IMR-90 (cell line): ENCODE measurements around the gene DMRTC2. TPM values are rescaled to one million over a fixed set of nuclear protein-coding genes. Genes with fewer than 3 reads are reported as not detected.
A peak's percentile ranks its signal among the peaks of the same experiment; 100 is the strongest.

Experiments
- ATAC-seq: fragments of 200-7000 bp; cut with Tn5 transposase; 2 replicates; pipeline ENCODE4 v1.9.1; 2020; ENCODE audit warnings: low read depth, mild to moderate bottlenecking, moderate library complexity
- BruUV-seq: library from RNA; stranded (reverse); fragments of 400-500 nt; replicated peaks from 2 replicates; lab custom pipeline; 2021; lab: Mats Ljungman, UMichigan
- CTCF ChIA-PET: fragments of 300-600 bp; formaldehyde crosslinking; extraction: SDS; loops from one replicate; lab custom pipeline; 2021; ENCODE audit warnings: antibody characterized with exemption; lab: Yijun Ruan, JAX
- POLR2A ChIA-PET: fragments of 300-600 bp; sonication (Branson Sonifier 250); formaldehyde crosslinking; loops from one replicate; lab custom pipeline; 2022; ENCODE audit warnings: antibody characterized with exemption; ENCODE audit not compliant: unreplicated experiment; lab: Charles Lee
- DNase-seq: peaks from one replicate; pipeline ENCODE4 v3.0.0; 2013
- H2AFZ ChIP-seq: replicated peaks from 2 replicates; pipeline ENCODE3; 2013; ENCODE audit warnings: low read length, mild to moderate bottlenecking; ENCODE audit not compliant: poor library complexity
- H2AK5ac ChIP-seq: 2 replicates; pipeline ENCODE4 v1.6.1; 2013; ENCODE audit warnings: low read depth, low read length, inconsistent platforms
- H2AK9ac ChIP-seq: replicated peaks from 2 replicates; pipeline ENCODE3; 2013; ENCODE audit warnings: mild to moderate bottlenecking, low read depth, low read length, moderate library complexity; ENCODE audit not compliant: poor library complexity
- H2BK120ac ChIP-seq: 2 replicates; pipeline ENCODE4 v1.6.1; 2013; ENCODE audit warnings: low read depth, low read length, inconsistent platforms
- H2BK15ac ChIP-seq: 3 replicates; pipeline ENCODE4 v1.6.1; 2013; ENCODE audit warnings: low read depth, low read length, inconsistent platforms
- H2BK20ac ChIP-seq: 2 replicates; pipeline ENCODE4 v1.6.1; 2013; ENCODE audit warnings: low read depth, mild to moderate bottlenecking, inconsistent platforms, low read length, moderate library complexity
- H2BK5ac ChIP-seq: 2 replicates; pipeline ENCODE4 v1.6.1; 2013; ENCODE audit warnings: mild to moderate bottlenecking, low read depth, low read length, inconsistent platforms; ENCODE audit not compliant: poor library complexity, severe bottlenecking
- H3K14ac ChIP-seq: replicated peaks from 2 replicates; pipeline ENCODE4 v1.6.1; 2013; ENCODE audit warnings: low read depth, low read length, inconsistent platforms
- H3K18ac ChIP-seq: 2 replicates; pipeline ENCODE4 v1.6.1; 2013; ENCODE audit warnings: low read depth, low read length, control low read depth
- H3K23ac ChIP-seq: 2 replicates; pipeline ENCODE4 v1.6.1; 2013; ENCODE audit warnings: low read depth, low read length, inconsistent platforms
- H3K27ac ChIP-seq: 2 replicates; pipeline ENCODE4 v1.5.1; 2013; ENCODE audit warnings: mild to moderate bottlenecking, control low read depth, low read length; ENCODE audit not compliant: insufficient read depth
- H3K27me3 ChIP-seq: 2 replicates; pipeline ENCODE4 v1.6.1; 2013; ENCODE audit warnings: low read length; ENCODE audit not compliant: control insufficient read depth, insufficient read depth
- H3K36me3 ChIP-seq: 2 replicates; pipeline ENCODE4 v1.6.1; 2013; ENCODE audit warnings: low read length, mixed read lengths; ENCODE audit not compliant: control insufficient read depth, insufficient read depth
- H3K4ac ChIP-seq: 2 replicates; pipeline ENCODE4 v1.6.1; 2013; ENCODE audit warnings: low read depth, low read length, inconsistent platforms
- H3K4me1 ChIP-seq: 2 replicates; pipeline ENCODE4 v1.6.1; 2013; ENCODE audit warnings: low read length, mixed read lengths; ENCODE audit not compliant: control insufficient read depth, insufficient read depth
- H3K4me2 ChIP-seq: 2 replicates; pipeline ENCODE4 v1.6.1; 2013; ENCODE audit warnings: low read depth, mild to moderate bottlenecking, control low read depth, low read length, moderate library complexity
- H3K4me3 ChIP-seq: 2 replicates; pipeline ENCODE4 v1.5.1; 2013; ENCODE audit warnings: low read depth, mild to moderate bottlenecking, control low read depth, low read length, moderate library complexity; ENCODE audit not compliant: insufficient read depth
- H3K56ac ChIP-seq: 2 replicates; pipeline ENCODE4 v1.6.1; 2013; ENCODE audit warnings: low read length, inconsistent platforms; ENCODE audit not compliant: insufficient read depth; ENCODE audit errors: extremely low read depth
- H3K79me1 ChIP-seq, 2 experiments: 2 replicates each; pipeline ENCODE4 v1.6.1; 2013; ENCODE audit warnings: low read length in 2 of 2, inconsistent platforms in 1 of 2, low read depth in 1 of 2
- H3K9ac ChIP-seq: 2 replicates; pipeline ENCODE4 v1.6.1; 2013; ENCODE audit warnings: low read depth, low read length, control low read depth
- H3K9me1 ChIP-seq: 2 replicates; pipeline ENCODE4 v1.6.1; 2013; ENCODE audit warnings: low read length, inconsistent platforms; ENCODE audit not compliant: insufficient read depth
- H3K9me3 ChIP-seq: 2 replicates; pipeline ENCODE4 v1.6.1; 2013; ENCODE audit warnings: low read length; ENCODE audit not compliant: control insufficient read depth, insufficient read depth
- H4K20me1 ChIP-seq: 2 replicates; pipeline ENCODE4 v1.6.1; 2013; ENCODE audit warnings: low read length, inconsistent platforms; ENCODE audit not compliant: insufficient read depth
- H4K5ac ChIP-seq: 2 replicates; pipeline ENCODE4 v1.6.1; 2013; ENCODE audit warnings: mild to moderate bottlenecking, low read depth, low read length, control low read depth
- H4K8ac ChIP-seq, 2 experiments: 2 replicates each; pipeline ENCODE4 v1.6.1; 2013; ENCODE audit warnings: low read depth in 2 of 2, low read length in 2 of 2, control low read depth in 1 of 2, inconsistent platforms in 1 of 2
- H4K91ac ChIP-seq: 2 replicates; pipeline ENCODE4 v1.6.1; 2013; ENCODE audit warnings: low read depth, low read length, inconsistent platforms; ENCODE audit not compliant: insufficient read depth
- CEBPB ChIP-seq: IDR thresholded peaks from 2 replicates; pipeline ENCODE4 v1.6.1; 2012; ENCODE audit warnings: low read depth, low read length, improper control_type of control experiment
- MAZ ChIP-seq: IDR thresholded peaks from 2 replicates; pipeline ENCODE4 v1.6.1; 2012; ENCODE audit warnings: low read depth, mild to moderate bottlenecking, low read length, improper control_type of control experiment, moderate library complexity, borderline replicate concordance
- MXI1 ChIP-seq: IDR thresholded peaks from 2 replicates; pipeline ENCODE4 v1.6.1; 2012; ENCODE audit warnings: low read depth, mild to moderate bottlenecking, low read length, moderate library complexity, borderline replicate concordance
- NFE2L2 ChIP-seq: fragments of 150-350 bp; IDR thresholded peaks from 2 replicates; pipeline ENCODE4 v1.6.1; 2016; ENCODE audit warnings: low read depth, mild to moderate bottlenecking, low read length
- POLR2A ChIP-seq: IDR thresholded peaks from 2 replicates; pipeline ENCODE4 v1.6.1; 2012; ENCODE audit warnings: mild to moderate bottlenecking, low read depth, low read length
- RFX5 ChIP-seq: IDR thresholded peaks from 2 replicates; pipeline ENCODE4 v1.8.0; 2012; ENCODE audit warnings: low read depth, mild to moderate bottlenecking, low read length, moderate library complexity
- WGBS, 2 experiments: methylation state at CpG; one replicate each; pipeline versions ENCODE4 v1.1.5 to v1.1.7; 2013; ENCODE audit warnings: missing lambda C conversion rate in 2 of 2; ENCODE audit not compliant: insufficient read length in 1 of 2; ENCODE audit errors: extremely low coverage in 2 of 2; 5-methylcytosine and 5-hydroxymethylcytosine counted together
- dilution Hi-C: fragments of 300-500 bp; cut with HindIII; formaldehyde crosslinking; loops from one replicate; pipeline ENCODE4 v1.14.3; 2018; ENCODE audit warnings: low sequenced_read_pairs; ENCODE audit not compliant: unreplicated experiment
- in situ Hi-C: fragments of 300-500 bp; cut with MboI; formaldehyde crosslinking; loops from 3 replicates; pipeline ENCODE4 v1.14.3; 2019; ENCODE audit warnings: low sequenced_read_pairs, inconsistent platforms, mixed read lengths
- intact Hi-C: fragments of 100-400 bp; cut with micrococcal nuclease; formaldehyde crosslinking; loops from 2 replicates; pipeline ENCODE4 v1.10.0; 2022
- polyA plus RNA-seq, 3 experiments: library from polyadenylated mRNA; depleted of rRNA; stranded (reverse); fragments of >200 nt; gene quantifications; 2 replicates each; pipeline ENCODE4 v1.2.3, GENCODE V29; 2012; ENCODE audit warnings: low replicate concordance in 1 of 3
- total RNA-seq: library from RNA; depleted of rRNA; stranded (reverse); fragments of >200 nt; gene quantifications from 2 replicates; pipeline ENCODE4 v1.2.3, GENCODE V29; 2012
- TF ChIP-seq, protein P1 (sequence below): fragments of 150-350 bp; IDR thresholded peaks from 2 replicates; pipeline ENCODE4 v1.6.1; 2016; ENCODE audit warnings: low read depth, mild to moderate bottlenecking, low read length, moderate library complexity, borderline replicate concordance
- TF ChIP-seq, protein P2 (sequence below): conservative IDR thresholded peaks from 2 replicates; pipeline ENCODE4 v1.5.1; 2012; ENCODE audit warnings: mild to moderate bottlenecking, low read depth, low read length, improper control_type of control experiment

Gene DMRTC2
- total and polyA plus RNA-seq, 2 of the 4 experiments (the other 2 are of a cell fraction) = not detected

DNA sequence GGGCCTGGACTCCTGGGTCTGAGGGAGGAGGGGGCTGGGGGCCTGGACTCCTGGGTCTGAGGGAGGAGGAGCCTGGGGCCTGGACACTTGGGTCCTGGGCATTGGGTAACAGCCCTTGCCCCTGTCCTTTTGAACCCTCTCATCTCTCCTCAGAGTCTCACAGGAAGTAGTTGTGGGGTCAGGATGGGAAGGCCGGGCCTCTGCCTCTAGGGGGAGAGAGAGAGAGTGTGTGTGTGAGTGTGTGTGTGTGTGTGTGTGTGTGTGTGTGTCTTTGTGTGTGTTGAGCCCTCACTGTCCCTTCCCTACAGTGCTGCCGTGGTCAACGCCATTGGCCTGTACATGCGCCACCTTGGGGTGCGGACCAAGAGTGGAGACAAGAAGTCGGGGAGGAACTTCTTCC is 49.1 kb downstream of the DMRTC2 start:
- H3K23ac ChIP-seq = no peak overlapping the region
- intact Hi-C loops (no loop called here), in situ Hi-C loops (no loop called here), dilution Hi-C loops (no loop called here)
- no TSS peak for BruUV-seq
- peaks cover 9 to 19% of the 10 kb centered on the region in 2 experiments for H3K79me1 ChIP-seq
- no peak overlapping the region for H2BK120ac ChIP-seq
- H2AK5ac ChIP-seq = no peak overlapping the region
- no peaks in the 10 kb centered on the region for H3K27me3 ChIP-seq
- no peak overlapping the region for H3K4me3 ChIP-seq
- H2BK5ac ChIP-seq = no peak overlapping the region
- no peak overlapping the region for H3K56ac ChIP-seq
- ChIA-PET POLR2A (no interaction called here), CTCF (no interaction called here)
- no peaks in the 10 kb centered on the region for H3K9me3 ChIP-seq
- no peaks in the 10 kb centered on the region for H3K4me1 ChIP-seq
- H3K36me3 ChIP-seq = peaks cover 61% of the 10 kb centered on the region
- H4K5ac ChIP-seq = no peak overlapping the region
- no peaks in the 10 kb centered on the region for H3K9me1 ChIP-seq
- no peak overlapping the region for H2AK9ac ChIP-seq
- no CpG with 5 or more reads among the region's 6 CpGs for WGBS, 2 experiments
- H4K20me1 ChIP-seq = peaks cover 12% of the 10 kb centered on the region
- H3K18ac ChIP-seq = no peak overlapping the region
- H3K27ac ChIP-seq = no peak overlapping the region
- TF ChIP-seq RFX5 (no peak), MAZ (no peak), POLR2A (no peak), CEBPB (no peak), MXI1 (no peak), NFE2L2 (no peak)
- TF ChIP-seq, protein P1, sequence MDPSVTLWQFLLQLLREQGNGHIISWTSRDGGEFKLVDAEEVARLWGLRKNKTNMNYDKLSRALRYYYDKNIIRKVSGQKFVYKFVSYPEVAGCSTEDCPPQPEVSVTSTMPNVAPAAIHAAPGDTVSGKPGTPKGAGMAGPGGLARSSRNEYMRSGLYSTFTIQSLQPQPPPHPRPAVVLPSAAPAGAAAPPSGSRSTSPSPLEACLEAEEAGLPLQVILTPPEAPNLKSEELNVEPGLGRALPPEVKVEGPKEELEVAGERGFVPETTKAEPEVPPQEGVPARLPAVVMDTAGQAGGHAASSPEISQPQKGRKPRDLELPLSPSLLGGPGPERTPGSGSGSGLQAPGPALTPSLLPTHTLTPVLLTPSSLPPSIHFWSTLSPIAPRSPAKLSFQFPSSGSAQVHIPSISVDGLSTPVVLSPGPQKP = no peak
- TF ChIP-seq, protein P2, sequence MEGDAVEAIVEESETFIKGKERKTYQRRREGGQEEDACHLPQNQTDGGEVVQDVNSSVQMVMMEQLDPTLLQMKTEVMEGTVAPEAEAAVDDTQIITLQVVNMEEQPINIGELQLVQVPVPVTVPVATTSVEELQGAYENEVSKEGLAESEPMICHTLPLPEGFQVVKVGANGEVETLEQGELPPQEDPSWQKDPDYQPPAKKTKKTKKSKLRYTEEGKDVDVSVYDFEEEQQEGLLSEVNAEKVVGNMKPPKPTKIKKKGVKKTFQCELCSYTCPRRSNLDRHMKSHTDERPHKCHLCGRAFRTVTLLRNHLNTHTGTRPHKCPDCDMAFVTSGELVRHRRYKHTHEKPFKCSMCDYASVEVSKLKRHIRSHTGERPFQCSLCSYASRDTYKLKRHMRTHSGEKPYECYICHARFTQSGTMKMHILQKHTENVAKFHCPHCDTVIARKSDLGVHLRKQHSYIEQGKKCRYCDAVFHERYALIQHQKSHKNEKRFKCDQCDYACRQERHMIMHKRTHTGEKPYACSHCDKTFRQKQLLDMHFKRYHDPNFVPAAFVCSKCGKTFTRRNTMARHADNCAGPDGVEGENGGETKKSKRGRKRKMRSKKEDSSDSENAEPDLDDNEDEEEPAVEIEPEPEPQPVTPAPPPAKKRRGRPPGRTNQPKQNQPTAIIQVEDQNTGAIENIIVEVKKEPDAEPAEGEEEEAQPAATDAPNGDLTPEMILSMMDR = peak; percentile 18; the same call in 1 of the 2 replicates
- peak; percentile 38 for DNase-seq
- no peak overlapping the region for H4K8ac ChIP-seq
- no peak overlapping the region for H3K4me2 ChIP-seq
- no peak overlapping the region for H3K9ac ChIP-seq
- H2BK20ac ChIP-seq = no peak overlapping the region
- no peak overlapping the region for H4K91ac ChIP-seq
- no peak overlapping the region for H3K4ac ChIP-seq
- ATAC-seq = peak; percentile 44
- H3K14ac ChIP-seq = no peak overlapping the region
- no peak overlapping the region for H2AFZ ChIP-seq
- no peak overlapping the region for H2BK15ac ChIP-seq
